ENCODE data around the gene RAMP1. TPM values are rescaled to one million over a fixed set of nuclear protein-coding genes. Genes with fewer than 3 reads are reported as not detected.

Gene RAMP1
- total RNA-seq, 1 experiment from 2014 or later = 23.4 TPM

DNA sequence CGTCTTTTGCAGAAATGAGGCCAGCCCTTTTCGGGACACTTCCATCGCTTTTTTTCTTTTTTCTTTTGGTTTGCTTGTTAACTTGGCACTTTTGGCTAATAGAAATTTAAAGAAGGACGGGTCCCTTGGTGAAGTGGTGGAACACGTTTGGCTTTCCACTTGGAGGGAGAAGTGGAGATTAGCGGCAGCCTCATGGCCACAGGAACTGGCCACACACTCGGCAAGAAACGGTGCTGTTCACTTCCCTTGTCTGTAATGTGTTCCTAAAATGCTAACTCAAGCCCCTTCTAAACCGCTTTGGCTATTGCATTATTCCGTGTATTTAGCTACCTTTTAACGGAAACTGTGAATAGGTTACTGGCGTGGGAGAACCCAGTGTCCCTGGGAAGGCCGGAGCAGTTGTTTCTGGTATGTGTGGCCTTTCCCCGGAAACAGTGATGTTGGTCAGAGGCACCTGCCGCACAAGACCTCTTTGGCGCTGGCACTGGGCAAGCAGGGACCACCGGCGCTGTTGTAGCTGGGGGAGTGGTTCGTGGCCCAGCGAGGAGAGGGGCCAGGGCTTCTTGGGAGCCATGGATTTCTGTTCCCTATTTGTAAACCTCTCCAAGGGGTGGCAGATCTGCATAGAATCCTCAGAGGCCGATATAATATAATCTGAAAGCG, 981 bp downstream of the RAMP1 start:
- Histone ChIP-seq H3K9me3 (ENCODE audit: control insufficient read depth in 1 of 2, insufficient read depth in 1 of 2, low read depth in 1 of 2, low read length in 2 of 2) (no peaks in the 10 kb centered on the region), H3K9ac (ENCODE audit: low read length) (peak overlapping the region; percentile 65), H3K9me2 (ENCODE audit: insufficient read depth) (no peaks in the 10 kb centered on the region), H3K27ac (ENCODE audit: low read depth, low read length) (peak overlapping the region; percentile 90), H3K79me2 (ENCODE audit: insufficient read depth, low read length) (peaks cover 33% of the 10 kb centered on the region), H3K4me3 (replicated peaks in 1 of 2; ENCODE audit: low read depth in 1 of 2, low read length in 2 of 2) (peak overlapping the region; percentile 53 to 71), H3K27me3 (ENCODE audit: insufficient read depth, low read length) (no peaks in the 10 kb centered on the region), H3K36me3 (ENCODE audit: control insufficient read depth in 1 of 2, insufficient read depth in 2 of 2, low read length in 2 of 2) (no peaks in the 10 kb centered on the region), H4K20me1 (ENCODE audit: insufficient read depth) (no peaks in the 10 kb centered on the region), H3K4me2 (ENCODE audit: low read length) (peak overlapping the region; percentile 93), H2AFZ (ENCODE audit: low read depth, low read length, poor library complexity, severe bottlenecking) (no peak overlapping the region), H3K4me1 (ENCODE audit: control insufficient read depth in 1 of 2, insufficient read depth in 2 of 2, low read length in 2 of 2) (peaks cover 47 to 68% of the 10 kb centered on the region in 2 experiments)
- BruUV-seq (replicated peaks) = TSS peak; percentile 55
- ChIA-PET RAD21 (ENCODE audit: low non-redundant PET in 1 of 2, low total read pairs in 2 of 2, uncharacterized antibody in 2 of 2, unreplicated experiment in 2 of 2) (no interaction called here), CTCF (interaction anchor here (2.0 kb wide), 1 partner anchor 63 kb away, joined by 7 read pairs; no protein-coding TSS in a partner anchor), POLR2A (no interaction called here)
- intact Hi-C loops (cut with micrococcal nuclease) = loop anchor here (5.0 kb wide), 1 partner anchor 62 kb away; no protein-coding TSS in a partner anchor
- ATAC-seq = no peak
- no peak for DNase-seq (ENCODE audit: low read depth, low spot score)
- TF ChIP-seq EZH2phosphoT487 (IDR thresholded peaks at IDR 0.05; ENCODE audit: borderline replicate concordance) (no peak), ELF1 (IDR thresholded peaks at IDR 0.05; ENCODE audit: borderline replicate concordance, low read depth) (no peak), JUND (IDR thresholded peaks at IDR 0.05) (no peak), EZH2 (IDR thresholded peaks at IDR 0.05) (no peak), CEBPB (IDR thresholded peaks at IDR 0.05; ENCODE audit: low read depth) (no peak), RAD21 (IDR thresholded peaks at IDR 0.05; ENCODE audit: low read depth) (no peak), SIN3A (IDR thresholded peaks at IDR 0.05; ENCODE audit: low read depth) (no peak), ZFX (IDR thresholded peaks at IDR 0.05) (no peak), TCF7L2 (IDR thresholded peaks at IDR 0.05; ENCODE audit: borderline replicate concordance, extremely low read depth, insufficient read depth, insufficient read length) (no peak), POLR2AphosphoS5 (IDR thresholded peaks at IDR 0.05; ENCODE audit: low read depth, low read length) (no peak), YY1 (IDR thresholded peaks at IDR 0.05; ENCODE audit: extremely low read depth, insufficient replicate concordance, low read depth, low read length) (no peak), ZNF274 (IDR thresholded peaks at IDR 0.05; ENCODE audit: low read depth, low read length) (no peak)
- TF ChIP-seq, protein P1, sequence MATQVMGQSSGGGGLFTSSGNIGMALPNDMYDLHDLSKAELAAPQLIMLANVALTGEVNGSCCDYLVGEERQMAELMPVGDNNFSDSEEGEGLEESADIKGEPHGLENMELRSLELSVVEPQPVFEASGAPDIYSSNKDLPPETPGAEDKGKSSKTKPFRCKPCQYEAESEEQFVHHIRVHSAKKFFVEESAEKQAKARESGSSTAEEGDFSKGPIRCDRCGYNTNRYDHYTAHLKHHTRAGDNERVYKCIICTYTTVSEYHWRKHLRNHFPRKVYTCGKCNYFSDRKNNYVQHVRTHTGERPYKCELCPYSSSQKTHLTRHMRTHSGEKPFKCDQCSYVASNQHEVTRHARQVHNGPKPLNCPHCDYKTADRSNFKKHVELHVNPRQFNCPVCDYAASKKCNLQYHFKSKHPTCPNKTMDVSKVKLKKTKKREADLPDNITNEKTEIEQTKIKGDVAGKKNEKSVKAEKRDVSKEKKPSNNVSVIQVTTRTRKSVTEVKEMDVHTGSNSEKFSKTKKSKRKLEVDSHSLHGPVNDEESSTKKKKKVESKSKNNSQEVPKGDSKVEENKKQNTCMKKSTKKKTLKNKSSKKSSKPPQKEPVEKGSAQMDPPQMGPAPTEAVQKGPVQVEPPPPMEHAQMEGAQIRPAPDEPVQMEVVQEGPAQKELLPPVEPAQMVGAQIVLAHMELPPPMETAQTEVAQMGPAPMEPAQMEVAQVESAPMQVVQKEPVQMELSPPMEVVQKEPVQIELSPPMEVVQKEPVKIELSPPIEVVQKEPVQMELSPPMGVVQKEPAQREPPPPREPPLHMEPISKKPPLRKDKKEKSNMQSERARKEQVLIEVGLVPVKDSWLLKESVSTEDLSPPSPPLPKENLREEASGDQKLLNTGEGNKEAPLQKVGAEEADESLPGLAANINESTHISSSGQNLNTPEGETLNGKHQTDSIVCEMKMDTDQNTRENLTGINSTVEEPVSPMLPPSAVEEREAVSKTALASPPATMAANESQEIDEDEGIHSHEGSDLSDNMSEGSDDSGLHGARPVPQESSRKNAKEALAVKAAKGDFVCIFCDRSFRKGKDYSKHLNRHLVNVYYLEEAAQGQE (IDR thresholded peaks at IDR 0.05; ENCODE audit: low read depth) = no peak
- TF ChIP-seq, protein P2, sequence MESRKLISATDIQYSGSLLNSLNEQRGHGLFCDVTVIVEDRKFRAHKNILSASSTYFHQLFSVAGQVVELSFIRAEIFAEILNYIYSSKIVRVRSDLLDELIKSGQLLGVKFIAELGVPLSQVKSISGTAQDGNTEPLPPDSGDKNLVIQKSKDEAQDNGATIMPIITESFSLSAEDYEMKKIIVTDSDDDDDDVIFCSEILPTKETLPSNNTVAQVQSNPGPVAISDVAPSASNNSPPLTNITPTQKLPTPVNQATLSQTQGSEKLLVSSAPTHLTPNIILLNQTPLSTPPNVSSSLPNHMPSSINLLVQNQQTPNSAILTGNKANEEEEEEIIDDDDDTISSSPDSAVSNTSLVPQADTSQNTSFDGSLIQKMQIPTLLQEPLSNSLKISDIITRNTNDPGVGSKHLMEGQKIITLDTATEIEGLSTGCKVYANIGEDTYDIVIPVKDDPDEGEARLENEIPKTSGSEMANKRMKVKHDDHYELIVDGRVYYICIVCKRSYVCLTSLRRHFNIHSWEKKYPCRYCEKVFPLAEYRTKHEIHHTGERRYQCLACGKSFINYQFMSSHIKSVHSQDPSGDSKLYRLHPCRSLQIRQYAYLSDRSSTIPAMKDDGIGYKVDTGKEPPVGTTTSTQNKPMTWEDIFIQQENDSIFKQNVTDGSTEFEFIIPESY (IDR thresholded peaks at IDR 0.05; ENCODE audit: extremely low read depth, insufficient replicate concordance, low read length) = no peak
- TF ChIP-seq, protein P3, sequence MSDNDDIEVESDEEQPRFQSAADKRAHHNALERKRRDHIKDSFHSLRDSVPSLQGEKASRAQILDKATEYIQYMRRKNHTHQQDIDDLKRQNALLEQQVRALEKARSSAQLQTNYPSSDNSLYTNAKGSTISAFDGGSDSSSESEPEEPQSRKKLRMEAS (IDR thresholded peaks at IDR 0.05) = no peak
- TF ChIP-seq, protein P4, sequence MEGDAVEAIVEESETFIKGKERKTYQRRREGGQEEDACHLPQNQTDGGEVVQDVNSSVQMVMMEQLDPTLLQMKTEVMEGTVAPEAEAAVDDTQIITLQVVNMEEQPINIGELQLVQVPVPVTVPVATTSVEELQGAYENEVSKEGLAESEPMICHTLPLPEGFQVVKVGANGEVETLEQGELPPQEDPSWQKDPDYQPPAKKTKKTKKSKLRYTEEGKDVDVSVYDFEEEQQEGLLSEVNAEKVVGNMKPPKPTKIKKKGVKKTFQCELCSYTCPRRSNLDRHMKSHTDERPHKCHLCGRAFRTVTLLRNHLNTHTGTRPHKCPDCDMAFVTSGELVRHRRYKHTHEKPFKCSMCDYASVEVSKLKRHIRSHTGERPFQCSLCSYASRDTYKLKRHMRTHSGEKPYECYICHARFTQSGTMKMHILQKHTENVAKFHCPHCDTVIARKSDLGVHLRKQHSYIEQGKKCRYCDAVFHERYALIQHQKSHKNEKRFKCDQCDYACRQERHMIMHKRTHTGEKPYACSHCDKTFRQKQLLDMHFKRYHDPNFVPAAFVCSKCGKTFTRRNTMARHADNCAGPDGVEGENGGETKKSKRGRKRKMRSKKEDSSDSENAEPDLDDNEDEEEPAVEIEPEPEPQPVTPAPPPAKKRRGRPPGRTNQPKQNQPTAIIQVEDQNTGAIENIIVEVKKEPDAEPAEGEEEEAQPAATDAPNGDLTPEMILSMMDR (IDR thresholded peaks at IDR 0.05 in 2 of 3, conservative IDR thresholded peaks at IDR 0.05 in 1 of 3; ENCODE audit: borderline replicate concordance in 1 of 3, insufficient read depth in 1 of 3, low read depth in 2 of 3, low read length in 2 of 3) = no peak
- TF ChIP-seq, protein P5, sequence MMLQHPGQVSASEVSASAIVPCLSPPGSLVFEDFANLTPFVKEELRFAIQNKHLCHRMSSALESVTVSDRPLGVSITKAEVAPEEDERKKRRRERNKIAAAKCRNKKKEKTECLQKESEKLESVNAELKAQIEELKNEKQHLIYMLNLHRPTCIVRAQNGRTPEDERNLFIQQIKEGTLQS (IDR thresholded peaks at IDR 0.05) = no peak
